Peyer's patch (tissue), 4 donors: ENCODE measurements around the gene SLC39A1.

Source experiments
- CTCF ChIP-seq, 6 experiments: fragments of 450-650 bp in 4 of 6; fragments of 200-600 bp in 2 of 6; sonication (generic) in 1 of 6; IDR thresholded peaks; one replicate each; pipeline ENCODE4 v1.5.1; 2017 to 2019; ENCODE audit warnings: antibody characterized with exemption in 6 of 6, mild to moderate bottlenecking in 3 of 6, moderate library complexity in 1 of 6
- POLR2A ChIP-seq, 2 donors: fragments of 450-650 bp; IDR thresholded peaks; one replicate each; pipeline ENCODE4 v1.5.1; 2017; ENCODE audit warnings: antibody characterized with exemption in 2 of 2, mild to moderate bottlenecking in 2 of 2, moderate library complexity in 2 of 2

- no peak for TF ChIP-seq CTCF (IDR thresholded peaks at IDR 0.05)
- TF ChIP-seq POLR2A (IDR thresholded peaks at IDR 0.05), result no peak
Observed at GRCh38 chr1:153929981-153930948, 33.1 kb downstream of the SLC39A1 start.
